Astrocyte (in vitro differentiated cells and primary cell): ENCODE data around the gene CRY1. TPM values are rescaled to one million over a fixed set of nuclear protein-coding genes. Genes with fewer than 3 reads are reported as not detected.

Experiments
- DNase-seq: peaks from one replicate; pipeline ENCODE4 v3.0.0-alpha.2; 2010; ENCODE audit warnings: low read depth
- FAIRE-seq: peaks from 2 replicates; lab custom pipeline; 2011; peaks lifted over from hg19 to GRCh38; lab: Jason Lieb, UNC
- H2AFZ ChIP-seq: 2 replicates; pipeline ENCODE4 v1.6.0; 2012; ENCODE audit warnings: low read depth, low read length, inconsistent platforms
- H3K27ac ChIP-seq: 2 replicates; pipeline ENCODE4 v1.5.1; 2011; ENCODE audit warnings: low read depth, low read length, inconsistent platforms
- H3K27me3 ChIP-seq: 2 replicates; pipeline ENCODE4 v1.6.0; 2011; ENCODE audit warnings: low read length, inconsistent platforms; ENCODE audit not compliant: insufficient read depth
- H3K36me3 ChIP-seq: 2 replicates; pipeline ENCODE4 v1.5.1; 2011; ENCODE audit warnings: low read length, inconsistent platforms; ENCODE audit not compliant: insufficient read depth
- H3K4me1 ChIP-seq: 2 replicates; pipeline ENCODE4 v1.5.1; 2011; ENCODE audit warnings: low read length, inconsistent platforms; ENCODE audit not compliant: insufficient read depth
- H3K4me2 ChIP-seq: 2 replicates; pipeline ENCODE4 v1.6.0; 2012; ENCODE audit warnings: low read length, inconsistent platforms
- H3K4me3 ChIP-seq: 2 replicates; pipeline ENCODE4 v1.5.1; 2011; ENCODE audit warnings: low read depth, mild to moderate bottlenecking, low read length, inconsistent platforms; ENCODE audit not compliant: insufficient read depth
- H3K79me2 ChIP-seq: 2 replicates; pipeline ENCODE4 v1.6.0; 2012; ENCODE audit warnings: mild to moderate bottlenecking, low read length, inconsistent platforms; ENCODE audit not compliant: insufficient read depth
- H3K9ac ChIP-seq: 2 replicates; pipeline ENCODE4 v1.6.0; 2012; ENCODE audit warnings: mild to moderate bottlenecking, low read length, inconsistent platforms
- H3K9me3 ChIP-seq: 2 replicates; pipeline ENCODE4 v1.5.1; 2012; ENCODE audit warnings: low read depth, mild to moderate bottlenecking, low read length, inconsistent platforms; ENCODE audit not compliant: insufficient read depth
- H4K20me1 ChIP-seq: 2 replicates; pipeline ENCODE4 v1.6.0; 2012; ENCODE audit warnings: low read length, inconsistent platforms; ENCODE audit not compliant: insufficient read depth
- H3K27ac Mint-ChIP-seq: one replicate; pipeline ENCODE4 v1.8.0; 2021; ENCODE audit warnings: mild to moderate bottlenecking, mixed read lengths; ENCODE audit not compliant: unreplicated experiment
- H3K27me3 Mint-ChIP-seq: one replicate; pipeline ENCODE4 v1.8.0; 2021; ENCODE audit warnings: low read depth, mixed read lengths; ENCODE audit not compliant: unreplicated experiment
- H3K36me3 Mint-ChIP-seq: one replicate; pipeline ENCODE4 v1.8.0; 2021; ENCODE audit warnings: low read depth, mixed read lengths; ENCODE audit not compliant: unreplicated experiment
- H3K4me1 Mint-ChIP-seq: one replicate; pipeline ENCODE4 v1.8.0; 2021; ENCODE audit warnings: low read depth, mixed read lengths; ENCODE audit not compliant: unreplicated experiment
- H3K4me3 Mint-ChIP-seq: one replicate; pipeline ENCODE4 v1.8.0; 2021; ENCODE audit warnings: mild to moderate bottlenecking, moderate library complexity, mixed read lengths; ENCODE audit not compliant: unreplicated experiment
- H3K9me3 Mint-ChIP-seq: one replicate; pipeline ENCODE4 v1.8.0; 2021; ENCODE audit warnings: mild to moderate bottlenecking, mixed read lengths; ENCODE audit not compliant: unreplicated experiment
- CTCF ChIP-seq: IDR thresholded peaks from 2 replicates; pipeline ENCODE4 v1.5.1; 2011; ENCODE audit warnings: low read depth, mild to moderate bottlenecking, inconsistent platforms, low read length, moderate library complexity; ENCODE audit not compliant: insufficient read depth
- EZH2 ChIP-seq: IDR thresholded peaks from 2 replicates; pipeline ENCODE4 v1.6.1; 2012; ENCODE audit warnings: mild to moderate bottlenecking, low read length, inconsistent platforms; ENCODE audit not compliant: insufficient read depth
- total RNA-seq: library from RNA; stranded (reverse); gene quantifications from 2 replicates; pipeline ENCODE4 v1.2.1, GENCODE V29; 2021

Gene CRY1
- total RNA-seq, 1 donor from 2014 or later = 18.3 TPM

GRCh38 chr12:106994579-106995220 lies 98.6 kb downstream of the CRY1 start:
- Mint-ChIP-seq H3K27ac (no peak overlapping the region), H3K4me3 (no peak overlapping the region), H3K27me3 (no peaks in the 10 kb centered on the region), H3K4me1 (peaks cover 4% of the 10 kb centered on the region), H3K9me3 (no peaks in the 10 kb centered on the region), H3K36me3 (peaks cover 9% of the 10 kb centered on the region)
- Histone ChIP-seq H3K9ac (no peak overlapping the region), H3K36me3 (peaks cover 7% of the 10 kb centered on the region), H4K20me1 (no peaks in the 10 kb centered on the region), H3K79me2 (no peaks in the 10 kb centered on the region), H3K27ac (no peak overlapping the region), H3K9me3 (no peaks in the 10 kb centered on the region), H3K27me3 (no peaks in the 10 kb centered on the region), H3K4me2 (peak overlapping the region; percentile 18), H2AFZ (no peak overlapping the region), H3K4me3 (no peak overlapping the region), H3K4me1 (no peaks in the 10 kb centered on the region)
- FAIRE-seq = peak; percentile 23
- DNase-seq = peak; percentile 56
- no peak for TF ChIP-seq EZH2

- DNase-seq = no peak
- H3K27ac ChIP-seq = no peak overlapping the region
- no peak for FAIRE-seq
- no peak overlapping the region for H3K27ac Mint-ChIP-seq
- peaks cover 6% of the 10 kb centered on the region for H3K4me1 ChIP-seq
- peaks cover 5% of the 10 kb centered on the region for H3K36me3 Mint-ChIP-seq
- peak overlapping the region; percentile 20 for H3K4me3 ChIP-seq
- no peak for TF ChIP-seq EZH2
- TF ChIP-seq CTCF = no peak
- no peaks in the 10 kb centered on the region for H3K36me3 ChIP-seq
- peak overlapping the region; percentile 88 for H3K4me3 Mint-ChIP-seq
- no peak overlapping the region for H2AFZ ChIP-seq
- peak overlapping the region; percentile 87 for H3K4me2 ChIP-seq
- peaks cover 13% of the 10 kb centered on the region for H3K4me1 Mint-ChIP-seq
- no peaks in the 10 kb centered on the region for H3K27me3 ChIP-seq
- no peaks in the 10 kb centered on the region for H3K9me3 Mint-ChIP-seq
- peaks cover 11% of the 10 kb centered on the region for H3K79me2 ChIP-seq
- peaks cover 9% of the 10 kb centered on the region for H4K20me1 ChIP-seq
- no peaks in the 10 kb centered on the region for H3K9me3 ChIP-seq
- no peak overlapping the region for H3K9ac ChIP-seq
- H3K27me3 Mint-ChIP-seq = no peaks in the 10 kb centered on the region
These were observed 105.5 kb downstream of the CRY1 start for GRCh38 chr12:106987846-106988245.

- peak within 1 kb of the TSS; percentile 43 for H3K27ac Mint-ChIP-seq
- H3K9ac ChIP-seq = peak within 1 kb of the TSS; percentile 88
- no peaks in the 10 kb centered on the region for H3K36me3 ChIP-seq
- FAIRE-seq = no peak
- no peaks in the 10 kb centered on the region for H3K9me3 ChIP-seq
- H3K4me1 ChIP-seq = peaks cover 6% of the 10 kb centered on the region
- no peak for TF ChIP-seq EZH2
- TF ChIP-seq CTCF = no peak
- peak within 1 kb of the TSS; percentile 87 for H3K4me2 ChIP-seq
- H3K27me3 ChIP-seq = no peaks in the 10 kb centered on the region
- peak within 1 kb of the TSS; percentile 84 for H2AFZ ChIP-seq
- H3K9me3 Mint-ChIP-seq = no peaks in the 10 kb centered on the region
- peak within 1 kb of the TSS; percentile 71 for H3K4me3 ChIP-seq
- H3K79me2 ChIP-seq = peaks cover 11% of the 10 kb centered on the region
- peak within 1 kb of the TSS; percentile 82 for H3K27ac ChIP-seq
- peaks cover 5% of the 10 kb centered on the region for H3K36me3 Mint-ChIP-seq
- peak; percentile 90 for DNase-seq
- peaks cover 9% of the 10 kb centered on the region for H4K20me1 ChIP-seq
- peak within 1 kb of the TSS; percentile 88 for H3K4me3 Mint-ChIP-seq
- H3K27me3 Mint-ChIP-seq = no peaks in the 10 kb centered on the region
- H3K4me1 Mint-ChIP-seq = peaks cover 16% of the 10 kb centered on the region
These were observed 106.5 kb downstream of the CRY1 start, which contains the start of gene MTERF2 for GRCh38 chr12:106986625-106987389. MTERF2 (minus strand) TSS chr12:106987146; CDS start chr12:106978714, 8,432 bp downstream.
